Skeletal muscle tissue (tissue), 4 donors: ENCODE data around the gene ANOS1. TPM values are rescaled to one million over a fixed set of nuclear protein-coding genes. Genes with fewer than 3 reads are reported as not detected.
"Not testable (repeated sequence)": the region's sequence is repeated elsewhere in the genome, so short reads cannot be mapped to it uniquely, and the experiment has no call there.

ENCODE experiments used
- H3K27ac ChIP-seq: one replicate; pipeline ENCODE4 v1.7.0; 2013; ENCODE audit warnings: mild to moderate bottlenecking, low read depth, low read length, inconsistent platforms
- H3K27me3 ChIP-seq, 3 donors: one replicate each; pipeline ENCODE4 v1.7.0; 2013; ENCODE audit warnings: low read length in 3 of 3; ENCODE audit not compliant: control insufficient read depth in 3 of 3, insufficient read depth in 3 of 3
- H3K36me3 ChIP-seq, 3 donors: one replicate each; pipeline ENCODE4 v1.7.0; 2013; ENCODE audit warnings: low read length in 3 of 3; ENCODE audit not compliant: control insufficient read depth in 3 of 3, insufficient read depth in 3 of 3
- H3K4me1 ChIP-seq, 3 donors: one replicate each; pipeline ENCODE4 v1.7.0; 2013; ENCODE audit warnings: low read length in 3 of 3, mild to moderate bottlenecking in 3 of 3; ENCODE audit not compliant: control insufficient read depth in 3 of 3, insufficient read depth in 3 of 3
- H3K4me3 ChIP-seq, 3 donors: one replicate each; pipeline ENCODE4 v1.7.0; 2013; ENCODE audit warnings: low read length in 3 of 3
- H3K9ac ChIP-seq, 3 donors: one replicate each; pipeline ENCODE4 v1.7.0; 2013; ENCODE audit warnings: low read length in 3 of 3, mild to moderate bottlenecking in 3 of 3, moderate library complexity in 2 of 3, low read depth in 1 of 3
- H3K9me3 ChIP-seq, 3 donors: one replicate each; pipeline ENCODE4 v1.7.0; 2013; ENCODE audit warnings: low read length in 3 of 3; ENCODE audit not compliant: control insufficient read depth in 3 of 3
- total RNA-seq: library from RNA; depleted of rRNA; stranded (reverse); fragments of >200 nt; gene quantifications from one replicate; pipeline ENCODE4 v1.2.3, GENCODE V29; 2014
- donor health status: Osteomylitis.

The ANOS1 gene
- total RNA-seq, 1 donor from 2014 or later, result 13.0 TPM

DNA sequence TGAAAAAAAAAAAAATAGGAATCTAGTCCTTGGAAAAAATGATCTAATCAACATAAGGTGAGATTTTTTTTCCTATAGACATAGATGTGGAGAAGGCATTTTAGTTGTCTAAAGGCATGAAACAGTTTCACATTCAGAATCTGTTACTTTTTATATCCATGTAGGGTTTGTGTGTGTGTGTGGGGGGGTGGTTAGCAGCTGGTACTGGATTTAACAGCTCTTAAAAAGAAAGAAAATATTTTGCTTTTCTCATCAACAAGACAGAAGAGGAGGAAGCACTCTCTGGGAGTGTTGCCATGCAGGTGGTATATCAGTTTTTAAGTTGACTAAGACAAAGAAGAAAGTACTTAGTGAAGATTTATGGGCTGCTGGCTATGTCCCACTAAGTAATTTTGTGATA is 145.0 kb downstream of the ANOS1 start:
- H3K27me3 ChIP-seq, result no peaks in the 10 kb centered on the region
- no peaks in the 10 kb centered on the region for H3K9me3 ChIP-seq
- peaks cover 0 to 2% (median 0%) of the 10 kb centered on the region in 3 donors for H3K4me1 ChIP-seq
- no peak overlapping the region for H3K9ac ChIP-seq
- no peak overlapping the region for H3K4me3 ChIP-seq
- no peaks in the 10 kb centered on the region for H3K36me3 ChIP-seq
- H3K27ac ChIP-seq, result no peak overlapping the region

DNA sequence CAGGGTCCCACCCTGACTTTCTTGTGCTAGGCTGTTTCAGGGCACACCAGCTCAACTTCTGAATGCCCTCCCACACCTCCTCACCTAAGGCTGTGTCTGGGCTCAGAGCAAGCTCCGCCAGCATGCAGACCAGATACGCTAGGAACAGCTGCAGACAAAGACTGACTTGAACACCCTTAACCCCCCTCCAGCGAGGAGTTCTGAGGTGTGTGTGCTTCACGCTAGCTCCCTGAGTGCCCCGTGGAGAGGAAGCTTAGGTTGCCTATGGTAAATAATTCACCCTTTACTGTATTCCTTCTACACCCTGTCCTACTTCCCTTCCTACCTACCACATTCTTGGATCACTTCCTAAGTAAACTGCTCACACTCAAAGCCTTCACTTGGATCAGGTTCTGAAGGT is 152.3 kb downstream of the ANOS1 start:
- no peak overlapping the region for H3K27ac ChIP-seq
- no peaks in the 10 kb centered on the region for H3K9me3 ChIP-seq
- no peaks in the 10 kb centered on the region for H3K4me1 ChIP-seq
- no peaks in the 10 kb centered on the region for H3K27me3 ChIP-seq
- H3K4me3 ChIP-seq, result no peak overlapping the region
- H3K9ac ChIP-seq, result no peak overlapping the region
- no peaks in the 10 kb centered on the region for H3K36me3 ChIP-seq

DNA sequence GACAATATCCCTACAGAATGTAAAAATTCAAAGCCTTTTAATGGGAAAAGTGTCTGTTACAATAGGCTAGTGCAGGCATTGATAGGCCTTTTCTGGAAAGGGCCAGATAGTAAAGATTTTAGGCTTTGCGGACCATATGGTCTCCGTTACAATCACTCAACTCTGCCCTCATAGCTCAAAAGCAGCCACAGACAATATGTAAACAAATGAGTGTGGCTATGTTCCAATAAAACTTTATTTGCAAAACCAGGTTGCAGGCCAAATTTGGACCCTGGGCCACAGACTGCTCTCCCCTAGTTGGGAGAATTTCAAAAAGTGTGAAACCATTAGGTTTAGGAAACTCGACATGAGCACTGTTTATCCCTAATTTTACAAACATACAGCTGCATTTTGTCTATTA is 155.1 kb downstream of the ANOS1 start:
- Histone ChIP-seq H3K27ac (no peak overlapping the region), H3K4me3 (no peak overlapping the region)

DNA sequence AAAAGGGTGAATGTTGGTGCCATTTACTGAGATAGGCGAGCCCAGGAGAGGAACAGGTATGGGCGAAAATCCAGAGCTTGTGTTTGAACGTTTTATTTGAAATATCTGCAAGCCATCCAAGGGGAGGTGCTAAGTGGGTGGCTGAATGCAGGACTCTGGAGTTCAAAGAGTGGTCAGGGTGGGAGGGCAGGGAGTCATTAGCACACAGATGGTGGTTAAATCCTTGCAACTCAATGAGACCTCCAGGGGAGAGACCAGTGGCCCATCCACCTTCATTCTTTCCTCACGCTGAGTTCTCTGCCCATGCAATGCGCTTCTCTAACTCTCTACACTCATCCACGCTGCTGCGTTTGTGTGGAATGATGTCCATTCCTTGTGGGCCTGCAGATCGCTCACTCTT is 166.2 kb downstream of the ANOS1 start:
- Histone ChIP-seq H3K9me3 (no peaks in the 10 kb centered on the region), H3K4me1 (no peaks in the 10 kb centered on the region), H3K36me3 (peaks cover 3 to 5% (median 4%) of the 10 kb centered on the region in 3 donors), H3K4me3 (no peak overlapping the region), H3K27ac (no peak overlapping the region), H3K27me3 (no peaks in the 10 kb centered on the region), H3K9ac (no peak overlapping the region)

More for the DNA sequence above, 155.1 kb downstream of the ANOS1 start:
- Histone ChIP-seq H3K36me3 (no peaks in the 10 kb centered on the region), H3K9ac (no peak overlapping the region), H3K27me3 (no peaks in the 10 kb centered on the region), H3K4me1 (no peaks in the 10 kb centered on the region), H3K9me3 (no peaks in the 10 kb centered on the region)

DNA sequence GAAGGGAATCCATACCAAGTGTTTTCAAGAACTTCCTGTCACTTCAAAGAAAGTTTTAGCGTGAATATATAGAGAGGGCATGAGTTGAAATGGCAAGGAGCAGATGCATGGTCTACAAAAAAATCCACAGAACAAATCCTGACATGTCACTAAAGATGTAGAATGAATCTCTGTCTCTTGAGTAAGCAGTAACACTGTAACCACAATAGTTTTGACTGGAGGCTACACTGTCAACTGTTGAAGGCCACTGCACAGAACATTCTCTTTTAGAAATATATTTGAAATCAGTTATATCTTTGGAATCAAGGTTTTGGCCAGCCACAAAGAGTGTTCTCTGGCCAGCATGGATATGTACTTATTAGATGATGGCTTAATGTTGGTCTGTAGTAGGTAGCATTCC is 183.5 kb downstream of the ANOS1 start:
- Histone ChIP-seq H3K36me3 (no peaks in the 10 kb centered on the region), H3K27ac (no peak overlapping the region), H3K4me3 (no peak overlapping the region), H3K27me3 (no peaks in the 10 kb centered on the region), H3K4me1 (no peaks in the 10 kb centered on the region), H3K9ac (no peak overlapping the region), H3K9me3 (no peaks in the 10 kb centered on the region)

DNA sequence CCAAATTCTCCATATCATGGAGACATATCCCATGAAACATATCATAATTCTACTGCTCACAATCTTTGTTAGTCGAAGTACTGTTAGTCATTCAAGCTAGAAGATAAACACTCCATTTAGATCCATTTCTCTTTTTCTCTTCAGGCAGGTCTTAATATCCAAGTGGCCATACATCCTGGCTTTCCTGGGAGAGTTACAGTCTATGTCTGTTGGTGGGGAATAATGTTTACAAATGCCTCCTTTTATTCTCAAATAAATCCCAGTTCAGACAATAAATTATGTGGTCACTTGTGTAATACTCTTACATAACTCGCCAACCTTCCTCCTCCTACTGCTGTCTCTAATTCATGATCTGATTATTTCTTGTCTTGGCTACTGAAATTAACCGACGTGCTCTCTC is 185.2 kb downstream of the ANOS1 start:
- no peaks in the 10 kb centered on the region for H3K36me3 ChIP-seq
- H3K27ac ChIP-seq, result no peak overlapping the region
- H3K9ac ChIP-seq, result no peak overlapping the region
- no peaks in the 10 kb centered on the region for H3K9me3 ChIP-seq
- H3K27me3 ChIP-seq, result no peaks in the 10 kb centered on the region
- H3K4me3 ChIP-seq, result no peak overlapping the region
- H3K4me1 ChIP-seq, result no peaks in the 10 kb centered on the region

DNA sequence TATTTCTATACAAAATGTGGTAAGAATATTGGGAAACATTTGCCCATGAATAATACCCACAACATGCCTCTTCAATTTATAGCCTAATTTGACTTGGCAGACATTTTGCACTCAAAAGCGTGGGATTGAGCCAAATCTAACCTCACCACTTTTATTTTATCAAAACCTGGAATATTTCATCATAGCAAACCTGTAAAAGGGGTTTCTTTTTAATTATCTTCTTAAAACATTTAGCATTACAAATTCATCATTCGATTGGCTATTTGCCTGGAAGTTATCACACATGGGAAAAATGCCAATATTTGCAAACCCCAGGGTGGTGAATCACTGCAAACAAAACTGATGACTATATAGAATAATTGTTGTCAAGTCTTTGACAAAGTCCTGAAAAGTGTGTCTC is 211.1 kb downstream of the ANOS1 start:
- no peak overlapping the region for H3K4me3 ChIP-seq
- H3K9me3 ChIP-seq, result no peaks in the 10 kb centered on the region
- H3K9ac ChIP-seq, result no peak overlapping the region
- no peaks in the 10 kb centered on the region for H3K27me3 ChIP-seq
- no peak overlapping the region for H3K27ac ChIP-seq
- no peaks in the 10 kb centered on the region for H3K36me3 ChIP-seq
- H3K4me1 ChIP-seq, result no peaks in the 10 kb centered on the region

DNA sequence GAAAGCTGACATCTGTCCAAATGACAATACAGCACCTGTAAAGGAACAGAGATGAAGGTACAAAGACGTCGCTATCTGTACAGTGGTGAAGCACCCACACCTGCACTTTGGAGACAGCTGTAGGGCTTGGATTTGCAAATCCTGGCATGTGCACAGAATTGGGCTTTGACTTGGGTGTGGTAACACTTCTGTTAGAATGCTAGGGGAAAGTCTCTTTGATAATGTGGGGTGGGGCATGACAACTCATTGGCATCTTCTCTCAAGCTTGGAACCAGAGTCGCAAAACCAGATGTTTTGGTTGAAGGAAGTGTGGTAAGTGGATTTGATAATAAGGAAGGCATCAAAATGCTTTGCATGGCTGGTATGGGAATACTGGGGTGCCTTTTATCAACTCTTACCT is 211.8 kb downstream of the ANOS1 start:
- Histone ChIP-seq H3K27me3 (no peaks in the 10 kb centered on the region), H3K4me3 (no peak overlapping the region), H3K4me1 (no peaks in the 10 kb centered on the region), H3K9me3 (no peaks in the 10 kb centered on the region), H3K9ac (no peak overlapping the region), H3K27ac (no peak overlapping the region), H3K36me3 (no peaks in the 10 kb centered on the region)

DNA sequence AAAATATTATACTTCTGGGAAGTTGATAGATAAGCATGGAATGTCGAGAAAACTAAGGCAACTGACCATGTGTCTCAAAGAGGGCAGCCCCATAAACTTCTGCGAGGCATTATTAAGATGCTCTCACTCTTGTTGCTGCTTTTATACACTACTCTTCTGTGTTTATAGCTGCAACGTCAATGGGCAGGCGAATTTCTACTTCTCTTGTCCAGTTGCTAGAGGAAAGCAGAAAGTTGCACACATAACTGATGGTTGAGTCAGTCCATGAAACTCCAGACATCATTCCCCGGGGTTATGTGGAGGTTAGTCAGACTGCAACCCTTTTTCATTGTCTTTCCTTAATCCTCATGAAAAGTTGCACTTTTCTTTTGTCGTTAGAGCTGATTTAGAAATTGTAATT is 227.5 kb downstream of the ANOS1 start:
- Histone ChIP-seq H3K4me1 (peaks cover 0 to 2% (median 0%) of the 10 kb centered on the region in 3 donors), H3K9me3 (no peaks in the 10 kb centered on the region), H3K27me3 (no peaks in the 10 kb centered on the region), H3K27ac (no peak overlapping the region), H3K9ac (no peak overlapping the region), H3K36me3 (no peaks in the 10 kb centered on the region), H3K4me3 (no peak overlapping the region)

DNA sequence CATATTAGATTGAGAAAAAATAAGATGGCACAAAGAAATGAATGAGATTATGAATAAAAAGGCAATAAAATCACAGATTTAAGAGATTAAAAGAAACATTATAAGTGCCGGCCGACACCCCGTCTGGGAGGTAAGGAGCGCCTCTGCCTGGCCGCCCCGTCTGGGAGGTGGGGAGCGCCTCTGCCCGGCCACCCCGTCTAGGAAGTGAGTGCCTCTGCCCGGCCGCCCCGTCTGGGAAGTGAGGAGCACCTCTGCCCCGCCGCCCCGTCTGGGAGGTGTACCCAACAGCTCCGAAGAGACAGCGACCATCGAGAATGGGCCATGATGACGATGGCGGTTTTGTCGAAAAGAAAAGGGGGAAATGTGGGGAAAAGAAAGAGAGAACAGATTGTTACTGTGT is 229.8 kb downstream of the ANOS1 start:
- not testable (repeated sequence) for H3K27me3 ChIP-seq, H3K4me3 ChIP-seq, H3K27ac ChIP-seq, H3K9ac ChIP-seq, H3K36me3 ChIP-seq, H3K4me1 ChIP-seq, H3K9me3 ChIP-seq

DNA sequence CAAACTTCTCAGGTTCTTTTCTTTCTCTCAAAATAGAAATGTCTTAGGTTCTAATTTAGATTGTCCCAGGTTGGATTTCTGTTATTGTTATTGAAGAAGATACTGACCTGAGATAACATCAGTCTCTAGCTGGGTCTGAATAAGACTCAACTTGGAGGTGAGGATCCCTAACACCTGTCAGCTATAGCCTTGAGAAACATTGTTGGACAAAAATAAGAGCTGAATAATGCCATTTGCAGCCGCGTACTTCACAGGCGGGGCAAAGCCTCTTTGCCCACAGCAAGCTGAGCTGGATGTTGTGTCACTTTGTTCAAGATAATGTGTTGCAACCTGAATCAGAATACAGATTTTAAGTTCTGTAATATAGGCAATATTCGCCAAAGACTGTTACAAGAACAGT is 231.7 kb downstream of the ANOS1 start:
- no peaks in the 10 kb centered on the region for H3K27me3 ChIP-seq
- H3K9ac ChIP-seq, result no peak overlapping the region
- peaks cover 0 to 2% (median 0%) of the 10 kb centered on the region in 3 donors for H3K4me1 ChIP-seq
- H3K27ac ChIP-seq, result no peak overlapping the region
- no peak overlapping the region for H3K4me3 ChIP-seq
- H3K36me3 ChIP-seq, result no peaks in the 10 kb centered on the region
- H3K9me3 ChIP-seq, result no peaks in the 10 kb centered on the region
